SJCRH30 (cell line): Measurements from ENCODE around the gene PHF10. TPM values are rescaled to one million over a fixed set of nuclear protein-coding genes. Genes with fewer than 3 reads are reported as not detected.

Experiments
- DNase-seq, 2 experiments: peaks; one replicate each; pipeline ENCODE4 v3.0.0-alpha.2; 2015 to 2020
- H3K27ac ChIP-seq: fragments of 250-450 bp; sonication (Bioruptor Pico); 2 replicates; pipeline ENCODE4 v1.5.1; 2020; ENCODE audit warnings: mild to moderate bottlenecking, moderate library complexity
- H3K27me3 ChIP-seq: fragments of 250-450 bp; sonication (Bioruptor Pico); 2 replicates; pipeline ENCODE4 v1.5.1; 2020; ENCODE audit warnings: mild to moderate bottlenecking, moderate library complexity
- H3K36me3 ChIP-seq: fragments of 250-450 bp; sonication (Bioruptor Pico); 2 replicates; pipeline ENCODE4 v1.5.1; 2020; ENCODE audit warnings: mild to moderate bottlenecking, moderate library complexity
- H3K4me1 ChIP-seq: fragments of 250-450 bp; sonication (Bioruptor Pico); 2 replicates; pipeline ENCODE4 v1.5.1; 2020; ENCODE audit warnings: mild to moderate bottlenecking, moderate library complexity
- H3K4me3 ChIP-seq: fragments of 250-450 bp; sonication (Bioruptor Pico); 2 replicates; pipeline ENCODE4 v1.5.1; 2020; ENCODE audit warnings: mild to moderate bottlenecking, moderate library complexity
- H3K9me3 ChIP-seq: fragments of 250-450 bp; sonication (Bioruptor Pico); replicated peaks from 2 replicates; pipeline ENCODE4 v1.5.1; 2020; ENCODE audit warnings: mild to moderate bottlenecking, moderate library complexity
- total RNA-seq: library from RNA; depleted of rRNA; stranded (reverse); fragments of >200 nt; shearing (Covaris generic); gene quantifications from 2 replicates; pipeline ENCODE4 v1.2.3, GENCODE V29; 2014

The PHF10 gene
- total RNA-seq, 1 experiment from 2014 or later, result 65.2 TPM

DNA sequence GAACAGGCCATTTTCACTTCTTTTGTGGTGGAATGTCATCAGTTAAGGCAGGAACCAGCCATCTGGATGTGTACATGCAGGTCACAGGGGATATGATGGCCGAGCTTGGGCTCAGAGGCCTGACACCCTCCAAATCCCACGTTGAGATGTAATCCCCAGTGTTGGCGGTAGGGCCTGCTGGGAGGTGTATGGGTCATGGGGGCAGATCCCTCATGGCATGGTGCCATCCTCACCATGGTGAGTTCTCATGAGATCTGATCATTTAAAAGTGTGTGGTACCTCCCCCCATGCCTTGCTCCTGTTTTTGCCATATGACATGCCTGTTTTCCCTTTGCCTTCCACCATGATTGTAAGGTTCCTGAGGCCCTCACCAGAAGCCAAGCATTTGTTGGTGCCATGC, 49.3 kb downstream of the PHF10 start:
- peaks cover 45% of the 10 kb centered on the region for H3K36me3 ChIP-seq
- no peak overlapping the region for H3K4me3 ChIP-seq
- no peaks in the 10 kb centered on the region for H3K9me3 ChIP-seq
- H3K27ac ChIP-seq, result no peak overlapping the region
- DNase-seq, result no peak
- no peaks in the 10 kb centered on the region for H3K4me1 ChIP-seq
- no peaks in the 10 kb centered on the region for H3K27me3 ChIP-seq

DNA sequence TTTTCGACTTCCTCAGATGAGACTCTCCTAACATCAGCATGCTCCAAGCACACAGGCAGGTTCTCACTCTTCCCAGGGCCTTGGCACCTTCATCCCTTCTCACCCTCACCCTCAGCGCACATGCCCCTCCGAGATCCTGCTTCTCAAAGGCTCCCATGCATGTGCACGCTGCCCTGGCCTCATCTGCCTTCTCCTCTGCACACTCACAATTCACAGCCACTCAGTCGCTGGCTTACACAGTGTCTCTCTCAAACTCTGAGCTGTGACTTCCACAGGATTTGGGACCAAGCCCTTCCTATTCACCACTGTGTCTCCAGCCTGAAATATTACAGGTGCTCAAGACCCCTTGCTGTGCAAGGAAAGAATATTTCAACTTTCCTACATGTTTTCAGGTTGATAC, 52.7 kb downstream of the PHF10 start:
- DNase-seq, result no peak
- Histone ChIP-seq H3K4me1 (no peaks in the 10 kb centered on the region), H3K9me3 (no peaks in the 10 kb centered on the region), H3K4me3 (no peak overlapping the region), H3K27me3 (no peaks in the 10 kb centered on the region), H3K27ac (no peak overlapping the region), H3K36me3 (peaks cover 46% of the 10 kb centered on the region)

DNA sequence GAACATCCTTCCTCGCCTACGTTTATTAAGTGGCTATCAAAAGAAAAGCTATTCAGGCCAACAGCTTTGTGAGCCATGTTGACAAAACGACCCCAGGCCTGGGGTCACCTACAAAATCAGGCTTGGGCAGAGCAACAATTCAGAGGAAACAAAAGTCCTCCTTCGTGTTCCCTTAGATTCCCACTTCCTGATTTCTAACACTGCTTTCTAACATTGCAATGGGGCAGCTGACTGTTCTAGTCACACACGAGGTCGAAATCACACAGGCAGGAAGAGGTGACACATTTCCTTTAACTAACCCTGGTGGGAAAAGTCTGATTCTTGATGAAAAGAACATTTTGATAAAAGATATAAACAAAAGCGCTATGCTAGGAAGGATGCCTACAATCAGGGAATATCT, 54.4 kb downstream of the PHF10 start:
- Histone ChIP-seq H3K27me3 (no peaks in the 10 kb centered on the region), H3K27ac (no peak overlapping the region), H3K9me3 (no peaks in the 10 kb centered on the region), H3K4me1 (no peaks in the 10 kb centered on the region), H3K4me3 (no peak overlapping the region), H3K36me3 (peaks cover 46% of the 10 kb centered on the region)
- DNase-seq, result no peak

- DNase-seq, result no peak
- H3K27me3 ChIP-seq, result no peaks in the 10 kb centered on the region
- H3K9me3 ChIP-seq, result no peaks in the 10 kb centered on the region
- H3K27ac ChIP-seq, result no peak overlapping the region
- no peak overlapping the region for H3K4me3 ChIP-seq
- H3K36me3 ChIP-seq, result peaks cover 42% of the 10 kb centered on the region
- no peaks in the 10 kb centered on the region for H3K4me1 ChIP-seq
Measured at GRCh38 chr6:169669147-169669546, 55.2 kb downstream of the PHF10 start.

- H3K36me3 ChIP-seq, result peaks cover 43% of the 10 kb centered on the region
- H3K27me3 ChIP-seq, result no peaks in the 10 kb centered on the region
- no peaks in the 10 kb centered on the region for H3K4me1 ChIP-seq
- no peaks in the 10 kb centered on the region for H3K9me3 ChIP-seq
- H3K27ac ChIP-seq, result no peak overlapping the region
- no peak overlapping the region for H3K4me3 ChIP-seq
- no peak for DNase-seq
Measured at GRCh38 chr6:169668203-169668847, 56.0 kb downstream of the PHF10 start.

DNA sequence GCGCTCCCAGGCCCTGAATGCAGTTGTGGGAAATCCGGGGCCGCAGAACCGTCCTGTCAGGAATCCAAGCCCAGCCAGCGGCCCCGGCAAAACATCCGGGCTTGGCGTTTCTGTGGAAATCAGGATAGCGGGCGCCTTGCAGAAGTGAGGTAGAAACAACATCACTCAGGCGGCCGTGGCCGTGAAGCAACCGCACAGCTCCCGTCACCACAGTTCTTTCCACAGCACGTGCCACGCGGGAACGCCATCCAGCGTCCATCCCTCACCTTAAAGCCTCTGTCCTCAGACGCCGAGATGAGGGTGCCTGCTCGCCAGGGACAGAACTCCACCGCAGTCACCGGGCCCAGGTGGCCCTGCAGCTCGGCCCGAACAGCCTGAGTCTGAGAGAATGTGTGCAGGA, 56.6 kb downstream of the PHF10 start:
- Histone ChIP-seq H3K9me3 (no peaks in the 10 kb centered on the region), H3K36me3 (peaks cover 46% of the 10 kb centered on the region)

GRCh38 chr6:169666441-169666840, 57.9 kb downstream of the PHF10 start:
- DNase-seq, result no peak
- no peaks in the 10 kb centered on the region for H3K4me1 ChIP-seq
- H3K36me3 ChIP-seq, result peaks cover 46% of the 10 kb centered on the region
- H3K9me3 ChIP-seq, result no peaks in the 10 kb centered on the region
- H3K27me3 ChIP-seq, result no peaks in the 10 kb centered on the region
- no peak overlapping the region for H3K4me3 ChIP-seq
- no peak overlapping the region for H3K27ac ChIP-seq

More for the DNA sequence above, 56.6 kb downstream of the PHF10 start:
- no peak for DNase-seq
- Histone ChIP-seq H3K27ac (no peak overlapping the region), H3K27me3 (no peaks in the 10 kb centered on the region), H3K4me3 (no peak overlapping the region), H3K4me1 (no peaks in the 10 kb centered on the region)

- no peaks in the 10 kb centered on the region for H3K27me3 ChIP-seq
- H3K9me3 ChIP-seq, result no peaks in the 10 kb centered on the region
- H3K4me3 ChIP-seq, result no peak overlapping the region
- no peak overlapping the region for H3K27ac ChIP-seq
- H3K4me1 ChIP-seq, result no peaks in the 10 kb centered on the region
- DNase-seq, result no peak
- H3K36me3 ChIP-seq, result peaks cover 43% of the 10 kb centered on the region
Measured at GRCh38 chr6:169665289-169665688, 59.0 kb downstream of the PHF10 start.

GRCh38 chr6:169664227-169664626, 60.1 kb downstream of the PHF10 start:
- Histone ChIP-seq H3K27ac (no peak overlapping the region), H3K27me3 (no peaks in the 10 kb centered on the region), H3K4me3 (no peak overlapping the region), H3K36me3 (peaks cover 42% of the 10 kb centered on the region), H3K9me3 (no peaks in the 10 kb centered on the region), H3K4me1 (no peaks in the 10 kb centered on the region)
- DNase-seq, result no peak

DNA sequence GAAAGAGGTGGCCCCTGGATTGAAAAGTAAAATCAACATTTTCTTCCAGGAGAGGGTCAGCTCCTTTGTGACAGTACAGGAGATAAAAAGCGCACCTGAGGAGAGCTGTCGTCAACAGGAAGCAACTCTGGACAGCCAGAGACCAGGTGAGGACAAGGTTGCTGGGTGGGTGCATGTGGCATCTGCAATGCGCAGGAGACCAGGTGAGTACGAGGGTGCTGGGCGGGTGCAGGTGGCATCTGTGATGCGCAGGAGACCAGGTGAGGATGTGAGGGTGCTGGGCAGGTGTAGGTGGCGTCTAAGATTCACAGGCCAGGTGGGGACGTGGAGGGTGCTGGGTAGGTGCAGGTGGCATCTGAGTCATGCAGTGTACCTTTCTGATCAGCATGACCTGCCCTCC, 60.8 kb downstream of the PHF10 start:
- H3K36me3 ChIP-seq, result peaks cover 41% of the 10 kb centered on the region
- DNase-seq, result no peak

DNA sequence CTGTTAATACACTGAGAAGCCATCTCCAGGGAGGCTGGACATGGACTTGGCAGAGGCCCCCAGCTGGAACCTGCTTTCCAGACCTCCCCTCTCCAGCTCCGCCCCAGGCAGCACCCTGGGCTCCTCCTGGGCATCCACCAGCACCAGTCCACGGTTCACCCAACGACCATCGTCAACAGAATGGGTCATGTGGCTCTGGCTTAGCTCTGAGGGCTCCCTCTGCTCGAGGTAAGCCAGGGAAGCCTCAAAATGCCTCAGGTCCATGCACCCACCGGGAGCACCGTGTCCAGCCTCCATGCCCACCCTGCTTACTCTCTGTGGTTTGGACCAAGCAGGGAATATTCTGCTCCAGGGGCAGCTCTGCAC, 62.9 kb downstream of the PHF10 start:
- no peaks in the 10 kb centered on the region for H3K27me3 ChIP-seq
- H3K36me3 ChIP-seq, result peaks cover 49% of the 10 kb centered on the region
- no peaks in the 10 kb centered on the region for H3K9me3 ChIP-seq
- no peak overlapping the region for H3K27ac ChIP-seq
- H3K4me1 ChIP-seq, result no peaks in the 10 kb centered on the region
- no peak for DNase-seq
- H3K4me3 ChIP-seq, result no peak overlapping the region

More for the DNA sequence above, 60.8 kb downstream of the PHF10 start:
- H3K4me1 ChIP-seq, result no peaks in the 10 kb centered on the region
- no peak overlapping the region for H3K4me3 ChIP-seq
- H3K9me3 ChIP-seq, result no peaks in the 10 kb centered on the region
- H3K27ac ChIP-seq, result no peak overlapping the region
- no peaks in the 10 kb centered on the region for H3K27me3 ChIP-seq

DNA sequence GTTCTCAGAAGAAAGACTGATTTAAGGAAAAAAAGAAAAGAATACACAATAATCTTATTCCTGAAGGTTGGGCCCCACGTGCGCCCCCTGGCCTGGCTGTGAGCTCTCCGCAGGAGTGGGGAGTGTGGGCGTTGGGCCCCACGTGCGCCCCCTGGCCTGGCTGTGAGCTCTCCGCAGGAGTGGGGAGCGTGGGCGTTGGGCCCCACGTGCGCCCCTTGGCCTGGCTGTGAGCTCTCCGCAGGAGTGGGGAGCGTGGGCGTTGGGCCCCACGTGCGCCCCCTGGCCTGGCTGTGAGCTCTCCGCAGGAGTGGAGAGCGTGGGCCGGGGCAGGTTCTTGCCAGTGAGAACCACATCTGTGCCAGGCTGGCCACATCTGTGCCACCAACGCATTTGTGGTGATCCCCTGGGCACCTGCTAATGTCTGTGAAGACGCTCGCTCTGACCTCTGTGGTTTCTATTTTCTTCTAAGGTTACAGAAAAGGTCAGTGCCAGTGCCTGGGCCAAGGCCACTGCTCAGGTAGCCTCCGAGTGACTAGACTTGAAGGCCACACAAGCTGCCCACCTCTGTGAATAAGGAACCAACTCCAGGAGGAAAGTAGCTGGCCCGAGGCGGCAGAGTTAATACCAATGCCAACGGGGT, 63.4 kb downstream of the PHF10 start:
- Histone ChIP-seq H3K9me3 (no peaks in the 10 kb centered on the region), H3K36me3 (peaks cover 48% of the 10 kb centered on the region), H3K27me3 (no peaks in the 10 kb centered on the region), H3K27ac (no peak overlapping the region), H3K4me1 (no peaks in the 10 kb centered on the region), H3K4me3 (no peak overlapping the region)
- DNase-seq, result no peak

DNA sequence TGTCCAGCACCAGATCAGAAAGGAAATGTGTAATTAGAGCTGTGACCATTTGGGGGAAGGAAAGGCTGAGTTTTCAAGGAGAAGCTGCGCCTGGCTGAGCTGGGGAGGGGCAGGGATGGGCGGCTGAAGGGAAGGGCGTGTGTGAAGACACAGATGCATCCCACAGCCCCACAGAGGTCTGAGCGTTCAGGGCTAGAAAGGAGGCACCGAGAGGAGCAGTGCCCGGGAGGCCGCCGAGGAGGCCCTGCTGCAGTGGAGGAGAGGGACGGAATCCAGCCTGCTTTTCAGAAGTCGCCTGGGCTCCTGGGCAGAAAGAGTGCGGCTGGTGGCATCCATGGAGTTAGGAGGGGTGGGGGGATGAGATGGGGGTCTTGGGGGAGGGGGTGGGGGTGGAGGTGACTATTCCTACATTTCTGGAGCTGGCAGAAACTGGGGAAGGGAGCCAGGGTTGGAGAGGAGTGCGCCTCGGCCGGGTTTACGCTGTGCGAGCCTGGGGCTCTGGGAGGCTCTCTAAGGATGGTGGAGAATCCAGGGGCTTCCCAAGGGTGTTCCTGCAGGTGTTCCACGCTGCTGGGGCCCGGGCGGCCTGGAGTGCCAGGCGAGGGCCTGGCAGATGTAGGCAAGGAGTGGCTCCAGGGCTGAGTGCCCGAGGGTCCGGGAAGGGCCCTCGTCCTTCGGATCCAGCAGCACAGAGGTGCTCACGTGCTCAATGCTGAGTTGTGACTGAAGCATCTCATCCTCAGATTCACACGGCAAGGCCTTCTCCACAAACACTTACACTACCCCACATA, 64.3 kb downstream of the PHF10 start:
- peaks cover 43% of the 10 kb centered on the region for H3K36me3 ChIP-seq

GRCh38 chr6:169657284-169657610, 67.1 kb downstream of the PHF10 start:
- Histone ChIP-seq H3K27ac (no peak overlapping the region), H3K27me3 (no peaks in the 10 kb centered on the region), H3K4me1 (no peaks in the 10 kb centered on the region), H3K4me3 (no peak overlapping the region), H3K36me3 (peaks cover 40% of the 10 kb centered on the region), H3K9me3 (no peaks in the 10 kb centered on the region)
- no peak for DNase-seq

More for the DNA sequence above, 64.3 kb downstream of the PHF10 start:
- no peak overlapping the region for H3K4me3 ChIP-seq
- no peak for DNase-seq
- H3K4me1 ChIP-seq, result no peaks in the 10 kb centered on the region
- no peak overlapping the region for H3K27ac ChIP-seq
- no peaks in the 10 kb centered on the region for H3K27me3 ChIP-seq
- no peaks in the 10 kb centered on the region for H3K9me3 ChIP-seq

- no peak for DNase-seq
Measured at GRCh38 chr6:169656546-169657283, 67.6 kb downstream of the PHF10 start.

More at GRCh38 chr6:169656546-169657283, 67.6 kb downstream of the PHF10 start:
- Histone ChIP-seq H3K4me1 (no peaks in the 10 kb centered on the region), H3K27ac (no peak overlapping the region), H3K9me3 (no peaks in the 10 kb centered on the region), H3K36me3 (peaks cover 36% of the 10 kb centered on the region), H3K4me3 (no peak overlapping the region), H3K27me3 (no peaks in the 10 kb centered on the region)
